B cell (primary cell): ENCODE measurements around the gene PODN. TPM values are rescaled to one million over a fixed set of nuclear protein-coding genes. Genes with fewer than 3 reads are reported as not detected.

Experiments used
- ATAC-seq: fragments of 200-7000 bp; cut with Tn5 transposase; one replicate; pipeline ENCODE4 v1.10.0; 2021; ENCODE audit warnings: low read depth, mild to moderate bottlenecking, moderate number of reproducible peaks, moderate library complexity
- CTCF ChIA-PET: fragments of 350-600 bp; sonication (Branson Sonifier 250); formaldehyde crosslinking; loops from one replicate; lab custom pipeline; 2021; ENCODE audit warnings: antibody characterized with exemption, inconsistent platforms; lab: Charles Lee
- POLR2A ChIA-PET: fragments of 350-600 bp; sonication (Branson Sonifier 250); formaldehyde crosslinking; loops from one replicate; lab custom pipeline; 2021; ENCODE audit warnings: antibody characterized with exemption; lab: Charles Lee
- DNase-seq: peaks from one replicate; pipeline ENCODE4 v3.0.0; 2013
- H2AFZ ChIP-seq: 2 replicates; pipeline ENCODE4 v1.6.1; 2012; ENCODE audit warnings: mild to moderate bottlenecking, low read depth, low read length; ENCODE audit not compliant: insufficient read depth, poor library complexity, severe bottlenecking
- H3K27ac ChIP-seq, 2 donors: 1 replicate in 1 of 2; 2 replicates in 1 of 2; pipeline ENCODE4 v1.5.1; 2012 to 2013; ENCODE audit warnings: low read length in 2 of 2, mild to moderate bottlenecking in 2 of 2, moderate library complexity in 1 of 2
- H3K27me3 ChIP-seq, 4 experiments: fragments of 200-600 bp in 1 of 4; sonication (generic) in 1 of 4; replicated peaks in 1 of 4; 1 replicate in 2 of 4; 2 replicates in 2 of 4; pipeline versions ENCODE4 v1.6.1 to v1.7.0; 2013 to 2016; ENCODE audit warnings: low read length in 3 of 4, mild to moderate bottlenecking in 2 of 4, mixed read lengths in 1 of 4, moderate library complexity in 1 of 4; ENCODE audit not compliant: insufficient read depth in 4 of 4, control insufficient read depth in 3 of 4; ENCODE audit errors: control extremely low read depth in 1 of 4
- H3K36me3 ChIP-seq, 2 experiments: replicated peaks in 1 of 2; 1 replicate in 1 of 2; 2 replicates in 1 of 2; pipeline versions ENCODE4 v1.6.1 to v1.7.1; 2013; ENCODE audit warnings: low read length in 1 of 2; ENCODE audit not compliant: insufficient read depth in 2 of 2, control insufficient read depth in 1 of 2; ENCODE audit errors: control extremely low read depth in 1 of 2, extremely low read depth in 1 of 2
- H3K4me1 ChIP-seq, 2 donors: fragments of 200-600 bp in 1 of 2; sonication (generic) in 1 of 2; 1 replicate in 1 of 2; 2 replicates in 1 of 2; pipeline versions ENCODE4 v1.5.1 to v1.6.1; 2013 to 2017; ENCODE audit warnings: low read length in 2 of 2; ENCODE audit not compliant: control insufficient read depth in 2 of 2, insufficient read depth in 2 of 2
- H3K4me2 ChIP-seq: replicated peaks from 2 replicates; pipeline ENCODE3; 2012; ENCODE audit warnings: mild to moderate bottlenecking, low read depth, low read length; ENCODE audit not compliant: poor library complexity, severe bottlenecking
- H3K4me3 ChIP-seq, 5 experiments: fragments of 200-600 bp in 1 of 5; sonication (generic) in 1 of 5; 1 replicate in 3 of 5; 2 replicates in 2 of 5; pipeline versions ENCODE4 v1.5.1 to v1.7.0; 2011 to 2016; ENCODE audit warnings: low read length in 4 of 5, mild to moderate bottlenecking in 4 of 5, low read depth in 2 of 5, control low read depth in 1 of 5, moderate library complexity in 1 of 5; ENCODE audit not compliant: insufficient read depth in 1 of 5; ENCODE audit errors: control extremely low read depth in 1 of 5, extremely low read depth in 1 of 5
- H3K79me2 ChIP-seq: fragments of 200-600 bp; sonication (generic); one replicate; pipeline ENCODE4 v1.6.0; 2016; ENCODE audit warnings: low read length; ENCODE audit not compliant: control insufficient read depth, insufficient read depth
- H3K9ac ChIP-seq: fragments of 200-600 bp; sonication (generic); 2 replicates; pipeline ENCODE4 v1.6.1; 2017; ENCODE audit warnings: mild to moderate bottlenecking, low read length, moderate library complexity
- H3K9me3 ChIP-seq, 3 donors: one replicate each; pipeline versions ENCODE4 v1.6.1 to v1.7.1; 2013; ENCODE audit warnings: low read length in 2 of 3; ENCODE audit not compliant: control insufficient read depth in 2 of 3, insufficient read depth in 1 of 3; ENCODE audit errors: control extremely low read depth in 1 of 3
- H4K20me1 ChIP-seq: 2 replicates; pipeline ENCODE4 v1.6.0; 2012; ENCODE audit warnings: mild to moderate bottlenecking, low read length; ENCODE audit not compliant: insufficient read depth, control insufficient read depth, poor library complexity, severe bottlenecking
- H3K27ac Mint-ChIP-seq: one replicate; pipeline ENCODE4 v1.8.0; 2021; ENCODE audit warnings: mixed read lengths
- H3K27me3 Mint-ChIP-seq: one replicate; pipeline ENCODE4 v1.8.0; 2021; ENCODE audit warnings: mixed read lengths
- H3K4me1 Mint-ChIP-seq: one replicate; pipeline ENCODE4 v1.8.0; 2021; ENCODE audit warnings: mixed read lengths
- H3K4me3 Mint-ChIP-seq: one replicate; pipeline ENCODE4 v1.8.0; 2021; ENCODE audit warnings: mixed read lengths
- H3K9me3 Mint-ChIP-seq: one replicate; pipeline ENCODE4 v1.8.0; 2022; ENCODE audit warnings: mixed read lengths; ENCODE audit not compliant: insufficient read depth
- CTCF ChIP-seq: fragments of 200-600 bp; IDR thresholded peaks from one replicate; pipeline ENCODE4 v1.8.0; 2022; ENCODE audit warnings: antibody characterized with exemption, mild to moderate bottlenecking
- EZH2 ChIP-seq: IDR thresholded peaks from 2 replicates; pipeline ENCODE4 v1.6.1; 2012; ENCODE audit warnings: borderline replicate concordance, low read depth, mild to moderate bottlenecking, moderate library complexity, low read length; ENCODE audit not compliant: insufficient read depth, poor library complexity, severe bottlenecking
- WGBS: methylation state at CpG from one replicate; pipeline ENCODE4 v1.1.5; 2013; ENCODE audit warnings: missing lambda C conversion rate; ENCODE audit not compliant: insufficient coverage; 5-methylcytosine and 5-hydroxymethylcytosine counted together
- intact Hi-C: fragments of 100-400 bp; cut with micrococcal nuclease; formaldehyde crosslinking; loops from one replicate; pipeline ENCODE4 v1.10.0; 2022
- polyA plus RNA-seq: library from polyadenylated mRNA; depleted of rRNA; stranded (reverse); fragments of >200 nt; gene quantifications from 2 replicates; pipeline ENCODE4 v1.2.3, GENCODE V29; 2012
- total RNA-seq, 2 donors: library from RNA; stranded (reverse); fragments of 120-200 nt in 1 of 2; gene quantifications; 1 replicate in 1 of 2; 2 replicates in 1 of 2; pipeline versions ENCODE4 v1.2.3 to v1.2.4, GENCODE V29; 2013 to 2022

The PODN gene
- total and polyA plus RNA-seq, 2 donors (not counting 1 experiment from before 2014, with no cell fraction given) = not detected

GRCh38 chr1:53083636-53084588, 21.9 kb downstream of the PODN start:
- CTCF ChIA-PET = interaction anchor here (0.6 kb wide), 1 partner anchor 255 kb away, joined by 3 read pairs; no protein-coding TSS in a partner anchor
- H4K20me1 ChIP-seq = no peaks in the 10 kb centered on the region
- TF ChIP-seq EZH2 (no peak), CTCF (no peak)

GRCh38 chr1:53084589-53084971, 22.6 kb downstream of the PODN start:
- intact Hi-C loops = no loop called here
- 93% methylated on average over 8 of the region's 8 CpGs for WGBS
- no peak for ATAC-seq

More at GRCh38 chr1:53083636-53084588, 21.9 kb downstream of the PODN start:
- Histone ChIP-seq H3K9me3 (no peaks in the 10 kb centered on the region), H3K4me2 (no peak overlapping the region), H3K79me2 (no peaks in the 10 kb centered on the region), H3K36me3 (no peaks in the 10 kb centered on the region), H3K27ac (no peak overlapping the region), H3K9ac (no peak overlapping the region), H3K4me1 (no peaks in the 10 kb centered on the region), H2AFZ (no peak overlapping the region), H3K27me3 (no peaks in the 10 kb centered on the region), H3K4me3 (no peak overlapping the region)
- DNase-seq = no peak
- 87% methylated on average over 15 of the region's 17 CpGs for WGBS
- ATAC-seq = no peak
- POLR2A ChIA-PET = no interaction called here
- Mint-ChIP-seq H3K4me3 (no peak overlapping the region), H3K9me3 (no peaks in the 10 kb centered on the region), H3K27me3 (no peaks in the 10 kb centered on the region), H3K27ac (no peak overlapping the region), H3K4me1 (no peaks in the 10 kb centered on the region)
- intact Hi-C loops = no loop called here

More at GRCh38 chr1:53084589-53084971, 22.6 kb downstream of the PODN start:
- no peak overlapping the region for H3K27ac ChIP-seq
- Mint-ChIP-seq H3K4me3 (no peak overlapping the region), H3K27ac (no peak overlapping the region), H3K4me1 (no peaks in the 10 kb centered on the region), H3K9me3 (no peaks in the 10 kb centered on the region), H3K27me3 (no peaks in the 10 kb centered on the region)
- TF ChIP-seq CTCF = no peak
- CTCF ChIA-PET = no interaction called here
- no peak overlapping the region for H2AFZ ChIP-seq
- no peaks in the 10 kb centered on the region for H3K4me1 ChIP-seq
- H3K9me3 ChIP-seq = no peaks in the 10 kb centered on the region
- no peak overlapping the region for H3K4me2 ChIP-seq
- no peak overlapping the region for H3K4me3 ChIP-seq
- H4K20me1 ChIP-seq = no peaks in the 10 kb centered on the region
- H3K36me3 ChIP-seq = no peaks in the 10 kb centered on the region
- H3K79me2 ChIP-seq = no peaks in the 10 kb centered on the region
- no peak for DNase-seq
- POLR2A ChIA-PET = no interaction called here
- H3K9ac ChIP-seq = no peak overlapping the region
- H3K27me3 ChIP-seq = no peaks in the 10 kb centered on the region
